Liver (tissue), 9 donors: ENCODE measurements around the gene DGKB. TPM values are rescaled to one million over a fixed set of nuclear protein-coding genes. Genes with fewer than 3 reads are reported as not detected.

Experiments used
- DNase-seq: peaks from one replicate; pipeline ENCODE4 v3.0.0-alpha.2; 2017; ENCODE audit warnings: low spot score
- H3K27ac ChIP-seq, 2 donors: one replicate each; pipeline ENCODE4 v1.7.0; 2013; ENCODE audit warnings: inconsistent platforms in 2 of 2, low read length in 2 of 2, control low read depth in 1 of 2, low read depth in 1 of 2, mild to moderate bottlenecking in 1 of 2
- H3K27me3 ChIP-seq, 4 donors: one replicate each; pipeline versions ENCODE4 v1.6.1 to v1.7.0; 2013; ENCODE audit warnings: low read length in 3 of 4, inconsistent platforms in 1 of 4, mild to moderate bottlenecking in 1 of 4, moderate library complexity in 1 of 4; ENCODE audit not compliant: control insufficient read depth in 4 of 4, insufficient read depth in 4 of 4
- H3K36me3 ChIP-seq, 4 donors: one replicate each; pipeline versions ENCODE4 v1.6.1 to v1.7.0; 2013; ENCODE audit warnings: low read length in 3 of 4, mild to moderate bottlenecking in 3 of 4, low read depth in 1 of 4, moderate library complexity in 1 of 4; ENCODE audit not compliant: control insufficient read depth in 4 of 4, insufficient read depth in 3 of 4
- H3K4me1 ChIP-seq, 4 donors: one replicate each; pipeline versions ENCODE4 v1.6.1 to v1.7.0; 2013; ENCODE audit warnings: low read length in 3 of 4, mild to moderate bottlenecking in 3 of 4, moderate library complexity in 1 of 4; ENCODE audit not compliant: control insufficient read depth in 4 of 4, insufficient read depth in 4 of 4
- H3K4me3 ChIP-seq, 3 donors: one replicate each; pipeline versions ENCODE4 v1.6.1 to v1.7.0; 2013; ENCODE audit warnings: low read length in 3 of 3, control low read depth in 1 of 3, low read depth in 1 of 3, mild to moderate bottlenecking in 1 of 3
- H3K9ac ChIP-seq, 2 donors: one replicate each; pipeline ENCODE4 v1.7.0; 2013; ENCODE audit warnings: low read length in 2 of 2, mild to moderate bottlenecking in 2 of 2, moderate library complexity in 2 of 2, control low read depth in 1 of 2, low read depth in 1 of 2
- H3K9me3 ChIP-seq, 4 donors: one replicate each; pipeline versions ENCODE4 v1.6.1 to v1.7.0; 2013; ENCODE audit warnings: low read length in 3 of 4; ENCODE audit not compliant: control insufficient read depth in 4 of 4
- CTCF ChIP-seq: fragments of 150-350 bp; IDR thresholded peaks from 2 replicates; pipeline ENCODE4 v1.5.1; 2017; ENCODE audit warnings: improper control_type of control experiment, low read depth, low read length; ENCODE audit not compliant: missing input control
- FOXA1 ChIP-seq: IDR thresholded peaks from 2 replicates; pipeline ENCODE4 v1.6.1; 2016; ENCODE audit warnings: antibody characterized with exemption
- FOXA2 ChIP-seq: IDR thresholded peaks from 2 replicates; pipeline ENCODE4 v1.6.1; 2016; ENCODE audit warnings: antibody characterized with exemption
- GABPA ChIP-seq, 2 donors: IDR thresholded peaks in 1 of 2; conservative IDR thresholded peaks in 1 of 2; 2 replicates each; pipeline ENCODE4 v1.6.1; 2016; ENCODE audit warnings: antibody characterized with exemption in 2 of 2, mild to moderate bottlenecking in 1 of 2, moderate library complexity in 1 of 2
- HNF4A ChIP-seq, 2 donors: conservative IDR thresholded peaks; 2 replicates each; pipeline ENCODE4 v1.6.1; 2016; ENCODE audit warnings: antibody characterized with exemption in 2 of 2, mild to moderate bottlenecking in 2 of 2
- HNF4G ChIP-seq: IDR thresholded peaks from 2 replicates; pipeline ENCODE4 v1.6.1; 2016; ENCODE audit warnings: antibody characterized with exemption
- NR2F2 ChIP-seq: IDR thresholded peaks from 2 replicates; pipeline ENCODE4 v1.6.1; 2016; ENCODE audit warnings: antibody characterized with exemption
- RAD21 ChIP-seq, 2 donors: IDR thresholded peaks; 2 replicates each; pipeline ENCODE4 v1.6.1; 2016; ENCODE audit warnings: antibody characterized with exemption in 2 of 2, mild to moderate bottlenecking in 2 of 2
- RXRA ChIP-seq, 2 donors: IDR thresholded peaks; 2 replicates each; pipeline ENCODE4 v1.6.1; 2017 to 2018; ENCODE audit warnings: antibody characterized with exemption in 2 of 2, mild to moderate bottlenecking in 1 of 2
- SP1 ChIP-seq: IDR thresholded peaks from 2 replicates; pipeline ENCODE4 v1.6.1; 2018; ENCODE audit warnings: antibody characterized with exemption, mild to moderate bottlenecking
- YY1 ChIP-seq: IDR thresholded peaks from 2 replicates; pipeline ENCODE4 v1.6.1; 2016; ENCODE audit warnings: antibody characterized with exemption, mild to moderate bottlenecking
- ZBTB33 ChIP-seq: IDR thresholded peaks from 2 replicates; pipeline ENCODE4 v1.6.1; 2016; ENCODE audit warnings: antibody characterized with exemption
- WGBS: extraction: QIAGEN DNeasy Blood & Tissue Kit; methylation state at CpG from one replicate; pipeline ENCODE4 v1.1.7; 2013; 5-methylcytosine and 5-hydroxymethylcytosine counted together
- polyA plus RNA-seq, 2 donors: library from polyadenylated mRNA; stranded (reverse) in 1 of 2; unstranded in 1 of 2; fragments of 200-250 nt in 1 of 2; fragments of >200 nt in 1 of 2; fragmentation: Nextera tagmentation in 1 of 2; extraction: Ambion mirVana in 1 of 2; gene quantifications; one replicate each; pipeline versions ENCODE4 v1.2.1 to v1.2.3, GENCODE V29; 2013 to 2015
- total RNA-seq, 2 donors: library from RNA; depleted of rRNA; stranded (reverse); fragments of >200 nt; gene quantifications; one replicate each; pipeline ENCODE4 v1.2.3, GENCODE V29; 2014
- TF ChIP-seq, protein P1 (sequence below): IDR thresholded peaks from 2 replicates; pipeline ENCODE4 v1.6.1; 2016; ENCODE audit warnings: antibody characterized with exemption
- TF ChIP-seq, protein P2 (sequence below): IDR thresholded peaks from 2 replicates; pipeline ENCODE4 v1.6.1; 2016; ENCODE audit warnings: antibody characterized with exemption, mild to moderate bottlenecking
- donor health status: healthy.
- donor health status: healthy.
- donor health status: healthy.
- donor health status: healthy.
- donor health status: healthy.

DGKB gene
- total and polyA plus RNA-seq, 4 donors: 0.09 to 0.42 TPM; not detected in 2

DNA sequence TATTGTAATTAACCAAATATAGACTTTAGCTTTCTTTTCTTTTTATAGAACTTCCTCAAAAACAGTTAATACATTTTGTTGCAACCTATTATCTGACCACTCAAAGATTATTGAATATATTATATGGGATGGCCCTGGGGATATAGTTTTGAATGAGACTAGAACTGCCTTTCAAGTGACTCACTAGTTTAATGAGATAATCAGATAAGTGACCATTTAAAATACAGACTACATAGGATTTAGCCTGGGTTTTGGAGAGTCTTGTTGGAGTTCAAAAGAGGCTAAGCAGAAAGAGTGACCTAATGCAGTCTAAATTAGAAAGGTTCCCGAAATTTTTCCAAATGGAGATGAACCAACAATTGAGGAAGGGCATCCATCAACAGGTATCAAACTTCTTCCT is 607.9 kb downstream of the DGKB start:
- 83% methylated on average over 1 of the region's 1 CpG for WGBS
- Histone ChIP-seq H3K4me3 (no peak overlapping the region), H3K9me3 (no peaks in the 10 kb centered on the region), H3K4me1 (no peaks in the 10 kb centered on the region), H3K27ac (no peak overlapping the region), H3K27me3 (no peaks in the 10 kb centered on the region), H3K36me3 (no peaks in the 10 kb centered on the region), H3K9ac (no peak overlapping the region)
- DNase-seq: no peak
- TF ChIP-seq NR2F2 (no peak), HNF4G (no peak), ZBTB33 (no peak), GABPA (IDR thresholded peaks at IDR 0.05 in 1 of 2, conservative IDR thresholded peaks at IDR 0.05 in 1 of 2) (no peak), YY1 (no peak), HNF4A (conservative IDR thresholded peaks at IDR 0.05) (no peak)
- TF ChIP-seq, protein P1, sequence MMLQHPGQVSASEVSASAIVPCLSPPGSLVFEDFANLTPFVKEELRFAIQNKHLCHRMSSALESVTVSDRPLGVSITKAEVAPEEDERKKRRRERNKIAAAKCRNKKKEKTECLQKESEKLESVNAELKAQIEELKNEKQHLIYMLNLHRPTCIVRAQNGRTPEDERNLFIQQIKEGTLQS: no peak

- Histone ChIP-seq H3K4me3 (no peak overlapping the region), H3K27me3 (no peaks in the 10 kb centered on the region), H3K36me3 (no peaks in the 10 kb centered on the region), H3K9me3 (no peaks in the 10 kb centered on the region), H3K9ac (no peak overlapping the region), H3K4me1 (no peaks in the 10 kb centered on the region), H3K27ac (no peak overlapping the region)
- 84% methylated on average over 2 of the region's 2 CpGs for WGBS
- no peak for TF ChIP-seq FOXA1
- TF ChIP-seq, protein P1: no peak
- TF ChIP-seq CTCF: no peak
- no peak for TF ChIP-seq GABPA (IDR thresholded peaks at IDR 0.05 in 1 of 2, conservative IDR thresholded peaks at IDR 0.05 in 1 of 2)
- TF ChIP-seq SP1: no peak
- TF ChIP-seq FOXA2: no peak
- no peak for TF ChIP-seq HNF4A (conservative IDR thresholded peaks at IDR 0.05)
- no peak for TF ChIP-seq RXRA (IDR thresholded peaks at IDR 0.05)
- no peak for TF ChIP-seq HNF4G
- TF ChIP-seq, protein P2, sequence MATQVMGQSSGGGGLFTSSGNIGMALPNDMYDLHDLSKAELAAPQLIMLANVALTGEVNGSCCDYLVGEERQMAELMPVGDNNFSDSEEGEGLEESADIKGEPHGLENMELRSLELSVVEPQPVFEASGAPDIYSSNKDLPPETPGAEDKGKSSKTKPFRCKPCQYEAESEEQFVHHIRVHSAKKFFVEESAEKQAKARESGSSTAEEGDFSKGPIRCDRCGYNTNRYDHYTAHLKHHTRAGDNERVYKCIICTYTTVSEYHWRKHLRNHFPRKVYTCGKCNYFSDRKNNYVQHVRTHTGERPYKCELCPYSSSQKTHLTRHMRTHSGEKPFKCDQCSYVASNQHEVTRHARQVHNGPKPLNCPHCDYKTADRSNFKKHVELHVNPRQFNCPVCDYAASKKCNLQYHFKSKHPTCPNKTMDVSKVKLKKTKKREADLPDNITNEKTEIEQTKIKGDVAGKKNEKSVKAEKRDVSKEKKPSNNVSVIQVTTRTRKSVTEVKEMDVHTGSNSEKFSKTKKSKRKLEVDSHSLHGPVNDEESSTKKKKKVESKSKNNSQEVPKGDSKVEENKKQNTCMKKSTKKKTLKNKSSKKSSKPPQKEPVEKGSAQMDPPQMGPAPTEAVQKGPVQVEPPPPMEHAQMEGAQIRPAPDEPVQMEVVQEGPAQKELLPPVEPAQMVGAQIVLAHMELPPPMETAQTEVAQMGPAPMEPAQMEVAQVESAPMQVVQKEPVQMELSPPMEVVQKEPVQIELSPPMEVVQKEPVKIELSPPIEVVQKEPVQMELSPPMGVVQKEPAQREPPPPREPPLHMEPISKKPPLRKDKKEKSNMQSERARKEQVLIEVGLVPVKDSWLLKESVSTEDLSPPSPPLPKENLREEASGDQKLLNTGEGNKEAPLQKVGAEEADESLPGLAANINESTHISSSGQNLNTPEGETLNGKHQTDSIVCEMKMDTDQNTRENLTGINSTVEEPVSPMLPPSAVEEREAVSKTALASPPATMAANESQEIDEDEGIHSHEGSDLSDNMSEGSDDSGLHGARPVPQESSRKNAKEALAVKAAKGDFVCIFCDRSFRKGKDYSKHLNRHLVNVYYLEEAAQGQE: no peak
- no peak for TF ChIP-seq RAD21 (IDR thresholded peaks at IDR 0.05)
- DNase-seq: no peak
These were observed 609.1 kb downstream of the DGKB start for GRCh38 chr7:14293434-14293833.
